Neural cell (in vitro differentiated cells): ENCODE results near the gene WNK2. TPM values are rescaled to one million over a fixed set of nuclear protein-coding genes. Genes with fewer than 3 reads are reported as not detected.

ENCODE experiments used
- H2AFZ ChIP-seq: fragments of 200-600, 300-800 bp; sonication (generic), shearing (Covaris generic); 2 replicates; pipeline ENCODE4 v1.6.0; 2014; ENCODE audit warnings: low read depth, mild to moderate bottlenecking, antibody characterized with exemption, low read length, moderate library complexity
- H3F3A ChIP-seq: fragments of 200-600 bp; shearing (Covaris generic); 2 replicates; pipeline ENCODE4 v1.6.1; 2016; ENCODE audit warnings: mild to moderate bottlenecking, moderate library complexity, mixed read lengths, antibody characterized with exemption, low read length; ENCODE audit not compliant: insufficient read depth, poor library complexity, severe bottlenecking
- H3K27ac ChIP-seq: fragments of 200-600, 300-800 bp; sonication (generic), shearing (Covaris generic); 2 replicates; pipeline ENCODE4 v1.5.1; 2014; ENCODE audit warnings: mild to moderate bottlenecking, low read length, moderate library complexity
- H3K27me3 ChIP-seq: fragments of 300-800, 200-600 bp; sonication (generic), shearing (Covaris generic); 2 replicates; pipeline ENCODE4 v1.6.0; 2014; ENCODE audit warnings: mild to moderate bottlenecking, low read depth, low read length, moderate library complexity; ENCODE audit not compliant: insufficient read depth
- H3K36me3 ChIP-seq: fragments of 300-800, 200-600 bp; sonication (generic), shearing (Covaris generic); 2 replicates; pipeline ENCODE4 v1.5.1; 2014; ENCODE audit warnings: mild to moderate bottlenecking, antibody characterized with exemption, low read length, moderate library complexity; ENCODE audit not compliant: insufficient read depth
- H3K4me2 ChIP-seq: fragments of 300-800, 200-600 bp; sonication (generic), shearing (Covaris generic); 2 replicates; pipeline ENCODE4 v1.6.0; 2014; ENCODE audit warnings: mild to moderate bottlenecking, low read length
- H3K4me3 ChIP-seq: fragments of 300-800, 200-600 bp; sonication (generic), shearing (Covaris generic); 2 replicates; pipeline ENCODE4 v1.5.1; 2014; ENCODE audit warnings: mild to moderate bottlenecking, low read length, moderate library complexity
- H3K79me2 ChIP-seq: fragments of 200-600 bp; shearing (Covaris generic); replicated peaks from 2 replicates; pipeline ENCODE4 v1.6.0; 2014; ENCODE audit warnings: mild to moderate bottlenecking, low read length, moderate library complexity; ENCODE audit not compliant: insufficient read depth
- H3K9ac ChIP-seq: fragments of 300-800, 200-600 bp; sonication (generic), shearing (Covaris generic); 2 replicates; pipeline ENCODE4 v1.6.1; 2016; ENCODE audit warnings: mild to moderate bottlenecking, low read length, mixed read lengths
- H3K9me2 ChIP-seq: fragments of 200-600 bp; shearing (Covaris generic); 2 replicates; pipeline ENCODE4 v1.6.1; 2016; ENCODE audit warnings: mild to moderate bottlenecking, low read length, mixed read lengths; ENCODE audit not compliant: insufficient read depth
- H3K9me3 ChIP-seq: fragments of 200-600, 300-800 bp; sonication (generic), shearing (Covaris generic); 2 replicates; pipeline ENCODE4 v1.6.1; 2016; ENCODE audit warnings: mild to moderate bottlenecking, mixed run types, low read length, moderate library complexity, mixed read lengths
- H4K20me1 ChIP-seq: fragments of 200-600 bp; shearing (Covaris generic); 2 replicates; pipeline ENCODE4 v1.6.1; 2016; ENCODE audit warnings: mild to moderate bottlenecking, mixed run types; ENCODE audit not compliant: insufficient read depth
- CTCF ChIP-seq: fragments of 450-650 bp; IDR thresholded peaks from 2 replicates; pipeline ENCODE4 v1.5.1; 2014; ENCODE audit warnings: antibody characterized with exemption, mild to moderate bottlenecking, moderate library complexity; ENCODE audit not compliant: poor library complexity, severe bottlenecking
- EP300 ChIP-seq: fragments of 450-650 bp; conservative IDR thresholded peaks from 2 replicates; pipeline ENCODE4 v1.6.1; 2014; ENCODE audit warnings: antibody characterized with exemption, mild to moderate bottlenecking, moderate library complexity; ENCODE audit not compliant: poor library complexity, severe bottlenecking
- EZH2 ChIP-seq: fragments of 200-600, 300-800 bp; shearing (Covaris generic), sonication (generic); IDR thresholded peaks from 2 replicates; pipeline ENCODE4 v1.6.1; 2014; ENCODE audit warnings: antibody characterized with exemption, low read length, borderline replicate concordance, mild to moderate bottlenecking; ENCODE audit not compliant: insufficient read depth, poor library complexity, severe bottlenecking
- MXI1 ChIP-seq: fragments of 450-650 bp; conservative IDR thresholded peaks from 2 replicates; pipeline ENCODE4 v1.6.1; 2014; ENCODE audit warnings: antibody characterized with exemption, mild to moderate bottlenecking; ENCODE audit not compliant: poor library complexity, severe bottlenecking
- POLR2AphosphoS5 ChIP-seq: IDR thresholded peaks from 2 replicates; pipeline ENCODE4 v1.6.1; 2012
- RAD21 ChIP-seq: fragments of 450-650 bp; conservative IDR thresholded peaks from 2 replicates; pipeline ENCODE4 v1.6.1; 2014; ENCODE audit warnings: antibody characterized with exemption, mild to moderate bottlenecking, moderate library complexity
- SMC3 ChIP-seq: fragments of 450-650 bp; conservative IDR thresholded peaks from 2 replicates; pipeline ENCODE4 v1.6.1; 2014; ENCODE audit warnings: antibody characterized with exemption, mild to moderate bottlenecking, moderate library complexity; ENCODE audit not compliant: poor library complexity
- TAF1 ChIP-seq: IDR thresholded peaks from 2 replicates; pipeline ENCODE4 v1.6.1; 2012; ENCODE audit warnings: low read depth
- polyA plus RNA-seq: library from polyadenylated mRNA; depleted of rRNA; stranded (reverse); fragments of >200 nt; gene quantifications from 2 replicates; pipeline ENCODE4 v1.2.3, GENCODE V29; 2014
- TF ChIP-seq, protein P1 (sequence below): IDR thresholded peaks from 2 replicates; pipeline ENCODE4 v1.6.1; 2012; ENCODE audit warnings: borderline replicate concordance

Gene WNK2
- polyA plus RNA-seq, 1 donor from 2014 or later, result 37.1 TPM

DNA sequence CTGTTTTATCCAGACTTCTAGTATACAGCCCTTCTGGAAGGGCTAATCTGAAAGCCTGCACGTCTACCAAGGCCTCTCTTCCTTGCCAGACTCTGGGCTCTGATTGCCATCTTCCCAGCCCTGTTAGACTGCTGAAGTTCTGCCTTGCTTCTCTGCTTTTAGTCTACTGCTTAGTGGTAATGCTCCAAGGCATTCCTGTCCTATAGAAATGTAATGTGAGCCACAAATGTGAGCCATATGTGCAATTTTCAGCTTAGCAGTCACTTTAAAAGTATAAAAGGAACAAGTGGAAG lies 32.1 kb downstream of the WNK2 start:
- Histone ChIP-seq H3K4me3 (no peak overlapping the region), H3K27ac (no peak overlapping the region), H3K36me3 (no peaks in the 10 kb centered on the region), H4K20me1 (no peaks in the 10 kb centered on the region), H3K9me3 (no peaks in the 10 kb centered on the region), H2AFZ (no peak overlapping the region), H3K27me3 (no peaks in the 10 kb centered on the region), H3K79me2 (peaks cover 5% of the 10 kb centered on the region), H3K9me2 (no peaks in the 10 kb centered on the region), H3K9ac (no peak overlapping the region), H3K4me2 (no peak overlapping the region), H3F3A (no peaks in the 10 kb centered on the region)
- TF ChIP-seq MXI1 (no peak), POLR2AphosphoS5 (no peak), RAD21 (no peak), SMC3 (no peak), EZH2 (no peak), TAF1 (no peak), EP300 (no peak), CTCF (no peak)
- TF ChIP-seq, protein P1, sequence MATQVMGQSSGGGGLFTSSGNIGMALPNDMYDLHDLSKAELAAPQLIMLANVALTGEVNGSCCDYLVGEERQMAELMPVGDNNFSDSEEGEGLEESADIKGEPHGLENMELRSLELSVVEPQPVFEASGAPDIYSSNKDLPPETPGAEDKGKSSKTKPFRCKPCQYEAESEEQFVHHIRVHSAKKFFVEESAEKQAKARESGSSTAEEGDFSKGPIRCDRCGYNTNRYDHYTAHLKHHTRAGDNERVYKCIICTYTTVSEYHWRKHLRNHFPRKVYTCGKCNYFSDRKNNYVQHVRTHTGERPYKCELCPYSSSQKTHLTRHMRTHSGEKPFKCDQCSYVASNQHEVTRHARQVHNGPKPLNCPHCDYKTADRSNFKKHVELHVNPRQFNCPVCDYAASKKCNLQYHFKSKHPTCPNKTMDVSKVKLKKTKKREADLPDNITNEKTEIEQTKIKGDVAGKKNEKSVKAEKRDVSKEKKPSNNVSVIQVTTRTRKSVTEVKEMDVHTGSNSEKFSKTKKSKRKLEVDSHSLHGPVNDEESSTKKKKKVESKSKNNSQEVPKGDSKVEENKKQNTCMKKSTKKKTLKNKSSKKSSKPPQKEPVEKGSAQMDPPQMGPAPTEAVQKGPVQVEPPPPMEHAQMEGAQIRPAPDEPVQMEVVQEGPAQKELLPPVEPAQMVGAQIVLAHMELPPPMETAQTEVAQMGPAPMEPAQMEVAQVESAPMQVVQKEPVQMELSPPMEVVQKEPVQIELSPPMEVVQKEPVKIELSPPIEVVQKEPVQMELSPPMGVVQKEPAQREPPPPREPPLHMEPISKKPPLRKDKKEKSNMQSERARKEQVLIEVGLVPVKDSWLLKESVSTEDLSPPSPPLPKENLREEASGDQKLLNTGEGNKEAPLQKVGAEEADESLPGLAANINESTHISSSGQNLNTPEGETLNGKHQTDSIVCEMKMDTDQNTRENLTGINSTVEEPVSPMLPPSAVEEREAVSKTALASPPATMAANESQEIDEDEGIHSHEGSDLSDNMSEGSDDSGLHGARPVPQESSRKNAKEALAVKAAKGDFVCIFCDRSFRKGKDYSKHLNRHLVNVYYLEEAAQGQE, result no peak

GRCh38 chr9:93217706-93218105 lies 33.8 kb downstream of the WNK2 start:
- no peak overlapping the region for H3K27ac ChIP-seq
- no peak for TF ChIP-seq EP300
- TF ChIP-seq, protein P1, result no peak
- no peak for TF ChIP-seq EZH2
- no peak for TF ChIP-seq RAD21
- TF ChIP-seq TAF1, result no peak
- TF ChIP-seq SMC3, result no peak
- no peak for TF ChIP-seq POLR2AphosphoS5
- no peak for TF ChIP-seq MXI1
- no peak for TF ChIP-seq CTCF
- H3F3A ChIP-seq, result no peaks in the 10 kb centered on the region
- H2AFZ ChIP-seq, result no peak overlapping the region
- no peaks in the 10 kb centered on the region for H3K9me3 ChIP-seq
- H3K4me2 ChIP-seq, result no peak overlapping the region
- H3K9ac ChIP-seq, result no peak overlapping the region
- no peaks in the 10 kb centered on the region for H3K79me2 ChIP-seq
- no peaks in the 10 kb centered on the region for H3K9me2 ChIP-seq
- H3K4me3 ChIP-seq, result no peak overlapping the region
- H3K36me3 ChIP-seq, result no peaks in the 10 kb centered on the region
- no peaks in the 10 kb centered on the region for H4K20me1 ChIP-seq
- H3K27me3 ChIP-seq, result no peaks in the 10 kb centered on the region
